Upper lobe of right lung (tissue), 1 donor: ENCODE results near the gene KCNJ1. TPM values are rescaled to one million over a fixed set of nuclear protein-coding genes. Genes with fewer than 3 reads are reported as not detected.

Source experiments
- ATAC-seq: fragments of 200-7000 bp; cut with Tn5 transposase; one replicate; pipeline ENCODE4 v1.9.1; 2020; ENCODE audit warnings: mild to moderate bottlenecking, moderate library complexity
- DNase-seq: peaks from one replicate; pipeline ENCODE4 v3.0.0-alpha.2; 2020
- H3K27ac ChIP-seq: fragments of 200-600 bp; one replicate; pipeline ENCODE4 v1.8.0; 2022
- H3K27me3 ChIP-seq: fragments of 200-600 bp; one replicate; pipeline ENCODE4 v1.8.0; 2022; ENCODE audit warnings: mild to moderate bottlenecking
- H3K36me3 ChIP-seq: fragments of 200-600 bp; one replicate; pipeline ENCODE4 v1.8.0; 2022
- H3K4me1 ChIP-seq: fragments of 200-600 bp; one replicate; pipeline ENCODE4 v1.8.0; 2022
- H3K4me3 ChIP-seq: fragments of 200-600 bp; one replicate; pipeline ENCODE4 v1.8.0; 2022; ENCODE audit warnings: mild to moderate bottlenecking
- H3K9me3 ChIP-seq: fragments of 200-600 bp; one replicate; pipeline ENCODE4 v1.8.0; 2022
- intact Hi-C: fragments of 100-400 bp; cut with DNase I; formaldehyde crosslinking; loops from one replicate; pipeline ENCODE4 v1.11.0; 2022
- total RNA-seq: library from RNA; stranded (reverse); fragmentation: NEBNext Ultra II Directional; extraction: Animal tissue kit (Norgen Biotek cat#: 25700); gene quantifications from one replicate; pipeline ENCODE4 v1.2.1, GENCODE V29; 2021
- TF ChIP-seq, protein P1 (sequence below): fragments of 200-600 bp; IDR thresholded peaks from one replicate; pipeline ENCODE4 v1.8.0; 2022; ENCODE audit warnings: antibody characterized with exemption
- donor health status: DM: no; HTN: yes; CAD: no; lungs with severe emphysema.

KCNJ1 gene
- total RNA-seq, 1 donor from 2014 or later, result 0.23 TPM

DNA sequence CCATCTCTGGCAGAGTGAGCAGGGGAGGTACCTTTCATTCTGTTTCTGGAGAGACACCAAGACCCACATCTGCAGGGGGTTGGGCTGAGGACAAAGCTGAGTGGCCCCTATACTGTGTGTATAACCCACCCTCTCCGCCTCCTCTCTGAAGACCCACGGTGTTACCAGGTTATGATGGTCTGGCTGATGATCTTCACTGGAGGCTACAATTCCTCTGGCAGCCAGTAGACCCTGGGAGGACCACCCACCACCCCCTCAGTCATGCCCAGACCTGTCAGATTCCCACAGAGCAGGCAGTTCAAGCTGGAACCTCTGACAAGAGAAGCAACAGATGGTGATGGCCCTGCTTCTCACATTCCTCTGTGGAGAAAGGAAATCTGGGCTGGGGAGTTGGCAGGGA, 11.4 kb upstream of the KCNJ1 start:
- no peak for DNase-seq
- H3K4me1 ChIP-seq, result no peaks in the 10 kb centered on the region
- no peak overlapping the region for H3K27ac ChIP-seq
- no peak for ATAC-seq
- TF ChIP-seq, protein P1, sequence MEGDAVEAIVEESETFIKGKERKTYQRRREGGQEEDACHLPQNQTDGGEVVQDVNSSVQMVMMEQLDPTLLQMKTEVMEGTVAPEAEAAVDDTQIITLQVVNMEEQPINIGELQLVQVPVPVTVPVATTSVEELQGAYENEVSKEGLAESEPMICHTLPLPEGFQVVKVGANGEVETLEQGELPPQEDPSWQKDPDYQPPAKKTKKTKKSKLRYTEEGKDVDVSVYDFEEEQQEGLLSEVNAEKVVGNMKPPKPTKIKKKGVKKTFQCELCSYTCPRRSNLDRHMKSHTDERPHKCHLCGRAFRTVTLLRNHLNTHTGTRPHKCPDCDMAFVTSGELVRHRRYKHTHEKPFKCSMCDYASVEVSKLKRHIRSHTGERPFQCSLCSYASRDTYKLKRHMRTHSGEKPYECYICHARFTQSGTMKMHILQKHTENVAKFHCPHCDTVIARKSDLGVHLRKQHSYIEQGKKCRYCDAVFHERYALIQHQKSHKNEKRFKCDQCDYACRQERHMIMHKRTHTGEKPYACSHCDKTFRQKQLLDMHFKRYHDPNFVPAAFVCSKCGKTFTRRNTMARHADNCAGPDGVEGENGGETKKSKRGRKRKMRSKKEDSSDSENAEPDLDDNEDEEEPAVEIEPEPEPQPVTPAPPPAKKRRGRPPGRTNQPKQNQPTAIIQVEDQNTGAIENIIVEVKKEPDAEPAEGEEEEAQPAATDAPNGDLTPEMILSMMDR, result no peak
- intact Hi-C loops, result no loop called here
- H3K27me3 ChIP-seq, result no peaks in the 10 kb centered on the region
- H3K4me3 ChIP-seq, result no peak overlapping the region
- no peaks in the 10 kb centered on the region for H3K9me3 ChIP-seq
- H3K36me3 ChIP-seq, result no peaks in the 10 kb centered on the region

DNA sequence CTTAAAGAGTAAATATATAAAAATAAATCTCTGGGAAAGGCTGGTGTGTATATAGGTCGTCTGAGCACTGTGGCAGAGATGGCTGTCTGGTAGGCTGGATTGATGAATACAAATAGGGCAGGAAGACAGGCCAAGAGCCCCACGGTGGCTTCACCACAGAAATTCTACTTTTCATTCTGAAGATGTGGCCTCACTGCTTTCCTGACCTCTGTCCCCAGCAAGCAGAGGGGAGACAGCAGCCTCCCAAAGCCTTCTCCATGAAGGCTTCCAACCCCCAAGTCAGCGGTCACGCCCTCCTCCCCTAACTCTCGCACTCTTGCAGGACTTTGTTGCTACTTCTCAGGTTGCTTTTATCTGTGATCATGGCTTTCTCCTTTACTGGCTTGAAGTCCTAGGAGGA, 10.6 kb upstream of the KCNJ1 start:
- Histone ChIP-seq H3K9me3 (no peaks in the 10 kb centered on the region), H3K4me3 (no peak overlapping the region), H3K27ac (no peak overlapping the region), H3K27me3 (no peaks in the 10 kb centered on the region), H3K36me3 (no peaks in the 10 kb centered on the region), H3K4me1 (no peaks in the 10 kb centered on the region)
- no peak for ATAC-seq
- intact Hi-C loops, result no loop called here
- TF ChIP-seq, protein P1, result no peak
- no peak for DNase-seq

DNA sequence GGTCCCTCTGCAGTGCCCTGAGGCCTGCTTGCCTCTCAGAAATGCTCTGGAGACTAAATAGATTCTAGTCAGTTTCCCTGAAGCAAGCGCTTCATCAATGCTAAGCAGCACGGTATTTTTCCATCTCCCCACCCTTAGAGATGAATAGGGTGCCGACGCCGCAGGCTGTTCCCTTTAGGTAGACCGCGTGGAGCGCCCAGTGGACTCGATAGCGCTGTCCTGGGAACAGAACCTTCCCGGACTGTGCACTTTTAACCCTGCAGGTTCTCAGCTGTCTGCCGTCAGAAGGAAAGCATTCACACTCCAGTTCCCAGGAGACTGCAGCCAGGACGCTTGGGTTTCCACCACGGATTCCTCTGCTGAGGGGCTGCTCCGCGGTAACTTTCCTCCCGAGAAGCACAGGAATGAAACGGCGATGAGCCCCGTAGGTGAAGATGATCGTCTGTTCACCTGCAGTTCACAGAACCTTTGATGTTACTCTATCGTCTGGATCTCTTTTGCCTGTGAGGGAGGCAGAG, 9.1 kb upstream of the KCNJ1 start:
- intact Hi-C loops, result no loop called here
- no peaks in the 10 kb centered on the region for H3K9me3 ChIP-seq

DNA sequence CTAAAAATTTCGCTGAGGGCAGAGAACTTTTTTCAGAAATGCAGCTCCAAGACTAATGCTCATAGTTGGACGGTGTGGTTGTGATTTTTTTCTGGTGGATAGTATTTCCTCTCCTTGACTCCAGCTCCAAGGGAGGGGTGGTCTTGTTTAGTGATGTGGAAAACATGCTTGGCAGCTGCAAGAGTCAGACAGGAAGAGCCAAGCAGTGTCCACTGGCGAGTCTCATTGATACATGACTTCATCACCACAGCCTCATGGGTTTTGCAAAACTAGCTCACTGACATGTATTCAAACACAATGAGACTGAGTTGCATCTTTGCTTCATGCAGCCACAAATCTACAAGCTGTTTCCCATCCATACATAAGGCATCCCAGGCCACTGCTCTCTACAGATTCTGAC, 7.3 kb upstream of the KCNJ1 start:
- no peak for DNase-seq
- H3K4me1 ChIP-seq, result no peaks in the 10 kb centered on the region
- no peaks in the 10 kb centered on the region for H3K36me3 ChIP-seq
- no peaks in the 10 kb centered on the region for H3K9me3 ChIP-seq
- no peak for ATAC-seq
- H3K27ac ChIP-seq, result no peak overlapping the region
- TF ChIP-seq, protein P1, result no peak
- intact Hi-C loops, result no loop called here
- no peaks in the 10 kb centered on the region for H3K27me3 ChIP-seq
- no peak overlapping the region for H3K4me3 ChIP-seq

More for the DNA sequence above, 9.1 kb upstream of the KCNJ1 start:
- H3K4me3 ChIP-seq, result no peak overlapping the region
- H3K4me1 ChIP-seq, result no peaks in the 10 kb centered on the region
- H3K36me3 ChIP-seq, result no peaks in the 10 kb centered on the region
- DNase-seq (no peak), ATAC-seq (no peak)
- H3K27me3 ChIP-seq, result no peaks in the 10 kb centered on the region
- no peak overlapping the region for H3K27ac ChIP-seq
- TF ChIP-seq, protein P1, result no peak

DNA sequence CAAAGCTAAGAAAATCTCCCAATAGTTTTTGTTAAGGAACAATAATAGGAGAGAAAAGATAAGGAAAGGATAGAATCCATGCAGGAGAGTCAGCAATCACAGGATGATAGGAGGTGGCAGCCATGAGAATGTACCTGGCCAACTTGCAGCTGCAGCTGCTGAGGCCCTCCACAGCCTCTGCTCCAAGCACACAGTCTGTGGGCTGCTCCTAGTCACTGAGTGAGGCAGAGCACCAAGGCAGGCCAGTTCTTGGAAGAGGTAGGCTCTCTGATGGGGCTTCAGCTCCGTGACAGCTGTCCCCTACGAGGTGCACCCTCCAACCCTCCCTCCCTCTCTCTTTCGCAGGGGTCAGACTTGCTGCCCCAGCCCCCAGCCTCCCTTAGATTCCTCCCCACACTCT, 5.5 kb upstream of the KCNJ1 start:
- Histone ChIP-seq H3K36me3 (no peaks in the 10 kb centered on the region), H3K27me3 (no peaks in the 10 kb centered on the region), H3K9me3 (no peaks in the 10 kb centered on the region), H3K4me3 (no peak overlapping the region), H3K4me1 (no peaks in the 10 kb centered on the region), H3K27ac (no peak overlapping the region)
- intact Hi-C loops, result no loop called here
- TF ChIP-seq, protein P1, result no peak
- ATAC-seq, result no peak
- DNase-seq, result no peak

DNA sequence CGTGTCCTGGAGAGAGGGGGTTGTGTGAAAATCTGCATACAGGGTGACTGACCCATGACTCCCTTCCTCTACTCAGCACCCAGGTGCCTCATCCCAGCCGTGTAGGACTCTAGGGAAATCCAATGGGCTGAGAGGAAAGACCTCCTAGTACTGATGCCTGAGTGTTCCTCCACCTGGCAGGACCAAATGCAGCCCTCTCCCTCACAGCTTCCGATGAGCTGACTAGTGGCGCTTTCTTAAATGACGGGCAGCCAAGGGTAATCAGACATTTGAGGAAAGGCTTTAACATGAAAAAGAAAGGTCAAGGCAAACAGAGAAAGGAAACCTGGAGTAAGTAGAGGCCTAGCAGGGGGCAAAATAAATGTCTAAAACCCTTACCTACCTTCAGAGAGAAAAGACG, 5.0 kb upstream of the KCNJ1 start:
- Histone ChIP-seq H3K9me3 (no peaks in the 10 kb centered on the region), H3K36me3 (no peaks in the 10 kb centered on the region), H3K27ac (no peak overlapping the region), H3K4me1 (no peaks in the 10 kb centered on the region), H3K4me3 (no peak overlapping the region), H3K27me3 (no peaks in the 10 kb centered on the region)
- intact Hi-C loops, result no loop called here
- DNase-seq (no peak), ATAC-seq (no peak)
- TF ChIP-seq, protein P1, result no peak
